HG03196 (cell line): ENCODE data around the gene CTXND2.
"Not testable (repeated sequence)": the region's sequence is repeated elsewhere in the genome, so short reads cannot be mapped to it uniquely, and the experiment has no call there.

Source experiments
- ATAC-seq: cut with Tn5 transposase; IDR thresholded peaks from one replicate; pipeline ENCODE4 v1.9.1; 2021; ENCODE audit not compliant: unreplicated experiment

CTXND2 gene

GRCh38 chr1:150890033-150890416, 3.1 kb downstream of the CTXND2 start:
- ATAC-seq, result no peak

DNA sequence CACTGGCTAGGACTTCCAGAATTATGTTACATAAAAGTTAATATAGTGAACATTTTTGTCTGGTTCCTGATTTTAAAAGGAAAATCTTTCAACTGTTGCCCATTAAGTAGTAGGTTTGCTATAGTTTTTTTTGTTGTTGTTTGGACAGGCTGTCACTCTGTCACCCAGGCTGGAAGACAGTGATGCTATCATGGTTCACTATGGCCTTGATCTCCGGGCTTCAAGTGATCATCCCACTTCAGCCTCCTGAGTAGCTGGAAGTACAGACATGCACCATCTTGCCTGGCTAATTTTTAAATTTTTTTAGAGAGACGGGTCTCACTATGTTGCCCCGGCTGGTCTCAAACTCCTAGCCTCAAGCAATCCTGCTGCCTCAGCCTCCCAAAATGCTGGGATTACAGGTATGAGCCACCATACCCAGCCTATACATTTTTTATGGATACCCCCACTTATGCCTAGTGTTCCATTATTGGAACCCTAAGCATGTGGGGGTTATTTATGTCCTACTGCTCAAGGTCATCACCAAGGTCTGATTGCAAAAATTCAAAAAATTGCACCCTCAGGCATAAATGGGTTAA, 6.5 kb downstream of the CTXND2 start:
- no peak for ATAC-seq

GRCh38 chr1:150895618-150896017, 8.7 kb downstream of the CTXND2 start:
- no peak for ATAC-seq

GRCh38 chr1:150899795-150900194, 12.9 kb downstream of the CTXND2 start:
- ATAC-seq, result not testable (repeated sequence)

DNA sequence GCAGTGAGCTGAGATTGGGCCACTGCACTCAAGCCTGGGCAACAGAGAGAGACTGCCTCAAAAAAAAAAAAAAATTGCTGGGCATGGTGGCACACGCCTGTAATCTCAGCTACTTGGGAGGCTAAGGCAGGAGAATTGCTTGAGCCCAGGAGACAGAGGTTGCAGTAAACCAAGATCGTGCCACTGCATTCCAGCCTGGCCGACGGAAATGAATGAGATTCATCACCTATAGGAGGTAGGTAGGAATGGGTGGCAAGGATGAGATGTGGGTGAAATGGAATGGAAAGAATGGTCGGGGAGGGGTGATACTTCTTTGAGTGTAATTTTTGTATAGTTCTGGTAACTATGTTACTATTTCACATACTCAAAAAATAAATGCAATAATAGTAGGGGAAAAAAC, 15.4 kb downstream of the CTXND2 start:
- no peak for ATAC-seq

DNA sequence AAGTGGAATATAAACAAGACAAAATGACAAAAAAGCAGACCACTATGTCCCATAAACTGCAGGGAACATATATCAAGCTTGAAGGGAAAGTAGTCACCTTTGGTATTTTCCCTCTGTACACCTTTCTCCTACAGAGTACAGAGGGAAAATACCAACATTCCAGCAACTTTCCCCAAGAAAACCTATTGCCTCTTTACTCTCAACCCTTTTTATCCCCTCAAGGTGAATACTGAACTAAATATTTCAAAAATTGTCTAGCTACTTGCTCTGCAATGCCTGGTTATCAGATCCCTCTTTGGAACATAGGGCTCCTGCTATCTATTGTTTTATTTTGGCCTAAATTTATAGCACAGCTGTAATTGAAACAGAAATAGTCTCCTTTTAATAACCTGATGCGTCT, 15.8 kb downstream of the CTXND2 start:
- ATAC-seq, result no peak

GRCh38 chr1:150905301-150905700, 18.4 kb downstream of the CTXND2 start:
- no peak for ATAC-seq

GRCh38 chr1:150906329-150906728, 19.4 kb downstream of the CTXND2 start:
- ATAC-seq, result no peak

GRCh38 chr1:150906813-150907212, 19.9 kb downstream of the CTXND2 start:
- ATAC-seq, result no peak

DNA sequence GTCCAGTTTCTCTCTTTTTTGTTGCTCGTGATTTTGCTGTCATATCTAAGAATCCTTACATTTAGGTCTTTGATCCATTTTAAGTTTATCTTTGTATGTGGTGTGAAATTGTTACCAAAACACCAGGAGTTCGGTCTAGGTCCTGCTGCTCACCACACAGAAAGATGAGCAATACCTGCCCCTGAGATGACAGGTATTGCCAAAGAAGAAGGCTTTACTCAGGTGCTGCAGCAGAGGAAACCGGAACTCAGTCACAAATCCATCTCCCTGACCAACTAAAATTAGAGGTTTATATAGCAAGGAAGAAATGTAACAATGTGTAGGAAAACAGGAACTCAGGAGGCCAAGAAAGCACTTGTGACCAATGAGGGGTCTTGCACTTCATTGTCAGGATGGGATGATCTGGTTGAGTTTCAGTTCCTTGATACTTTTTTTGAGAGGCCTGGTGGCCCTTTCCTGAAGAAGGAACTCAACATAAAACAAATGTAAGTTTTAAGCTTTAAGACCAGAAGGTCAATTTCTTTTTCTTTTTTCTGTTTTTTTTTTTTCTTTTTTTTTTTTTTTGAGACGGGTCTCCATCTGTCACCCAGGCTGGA, 22.7 kb downstream of the CTXND2 start:
- ATAC-seq, result no peak

DNA sequence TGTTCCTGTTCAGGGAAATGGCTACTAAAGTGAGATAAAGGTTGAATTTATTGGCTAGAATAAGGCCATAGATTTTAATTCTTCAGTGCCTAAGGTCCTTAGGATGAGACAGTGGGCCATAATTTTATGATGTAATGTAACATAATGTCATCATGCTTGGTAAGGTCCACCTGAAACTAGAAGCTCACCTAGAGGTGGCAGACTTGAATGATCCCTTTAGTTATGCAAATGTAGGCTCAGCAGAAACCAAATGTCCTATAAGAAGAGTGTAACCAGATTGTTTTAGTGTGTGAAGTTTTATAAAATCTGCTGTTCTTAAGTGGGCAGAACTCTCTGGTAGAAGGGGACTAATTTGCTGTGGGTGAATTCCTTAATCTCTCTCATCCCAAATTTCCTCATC, 25.7 kb downstream of the CTXND2 start:
- no peak for ATAC-seq

- ATAC-seq, result no peak
Measured at GRCh38 chr1:150917387-150917786, 30.5 kb downstream of the CTXND2 start.

GRCh38 chr1:150922519-150922975, 35.6 kb downstream of the CTXND2 start:
- ATAC-seq, result peak; percentile 37

- no peak for ATAC-seq
Measured at GRCh38 chr1:150925080-150925479, 38.1 kb downstream of the CTXND2 start.

GRCh38 chr1:150926097-150926741, 39.3 kb downstream of the CTXND2 start, which contains the start of gene SETDB1:
Gene SETDB1, plus strand, starts transcription at chr1:150926363. Its CDS starts 1,352 bp downstream, at chr1:150927715.
- peak; percentile 94 for ATAC-seq

DNA sequence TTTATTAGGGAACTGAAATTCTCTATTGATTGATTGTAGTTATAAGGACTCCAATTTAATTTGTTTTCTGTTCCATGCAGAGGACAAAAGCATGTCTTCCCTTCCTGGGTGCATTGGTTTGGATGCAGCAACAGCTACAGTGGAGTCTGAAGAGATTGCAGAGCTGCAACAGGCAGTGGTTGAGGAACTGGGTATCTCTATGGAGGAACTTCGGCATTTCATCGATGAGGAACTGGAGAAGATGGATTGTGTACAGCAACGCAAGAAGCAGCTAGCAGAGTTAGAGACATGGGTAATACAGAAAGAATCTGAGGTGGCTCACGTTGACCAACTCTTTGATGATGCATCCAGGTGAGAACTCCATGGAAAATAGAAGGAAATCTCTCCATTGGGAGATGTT, 40.7 kb downstream of the CTXND2 start:
- no peak for ATAC-seq

GRCh38 chr1:150928286-150928685, 41.4 kb downstream of the CTXND2 start:
- ATAC-seq, result no peak

- ATAC-seq, result not testable (repeated sequence)
Measured at GRCh38 chr1:150928775-150929174, 41.8 kb downstream of the CTXND2 start.

- no peak for ATAC-seq
Measured at GRCh38 chr1:150931773-150932172, 44.8 kb downstream of the CTXND2 start.

GRCh38 chr1:150944856-150945255, 57.9 kb downstream of the CTXND2 start:
- no peak for ATAC-seq

DNA sequence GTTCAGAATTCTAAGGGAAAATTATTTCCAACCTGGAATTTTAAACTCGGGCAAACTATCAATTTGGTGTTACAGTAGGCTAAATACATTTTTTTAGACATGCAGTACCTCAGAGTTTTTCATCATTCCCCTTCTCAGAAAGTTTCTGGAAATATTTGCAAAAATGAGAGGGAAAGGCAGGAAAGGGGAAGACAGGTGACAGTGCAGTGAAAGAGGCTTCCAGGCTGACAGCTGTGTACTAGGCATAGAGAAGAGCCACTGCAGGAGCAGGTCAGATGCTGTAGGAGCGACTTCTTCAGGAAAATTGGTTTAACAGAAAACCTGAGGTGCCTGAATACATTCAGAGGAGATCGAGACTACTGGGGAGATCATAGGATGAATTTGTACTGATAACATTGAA, 67.8 kb downstream of the CTXND2 start:
- ATAC-seq, result no peak

- ATAC-seq, result no peak
Measured at GRCh38 chr1:150955280-150955679, 68.3 kb downstream of the CTXND2 start.
